SK-N-SH treated with all-trans-retinoic acid at 6 μM for 48 hours (cell line): ENCODE results near the gene ROBO2.

Source experiments
- ATAC-seq: fragments of 200-7000 bp; cut with Tn5 transposase; 3 replicates; pipeline ENCODE4 v1.9.1; 2020; ENCODE audit warnings: mild to moderate bottlenecking, moderate library complexity
- ARNTL ChIP-seq: fragments of 450-650 bp; formaldehyde crosslinking; IDR thresholded peaks from 2 replicates; pipeline ENCODE4 v1.5.0; 2020; ENCODE audit warnings: low read depth, mild to moderate bottlenecking, moderate library complexity, borderline replicate concordance
- CREB5 ChIP-seq: fragments of 250-450 bp; sonication (Bioruptor Pico); IDR thresholded peaks from 2 replicates; pipeline ENCODE4 v1.5.1; 2020; ENCODE audit warnings: low read depth, mild to moderate bottlenecking, moderate library complexity
- CSDC2 ChIP-seq: fragments of 250-450 bp; sonication (Bioruptor Pico); IDR thresholded peaks from 2 replicates; pipeline ENCODE4 v1.5.0; 2020; ENCODE audit warnings: mild to moderate bottlenecking, moderate library complexity
- CSRNP3 ChIP-seq: fragments of 250-450 bp; sonication (Bioruptor Pico); IDR thresholded peaks from 2 replicates; pipeline ENCODE4 v1.5.1; 2021; ENCODE audit warnings: mild to moderate bottlenecking, moderate library complexity
- ESRRG ChIP-seq: fragments of 250-450 bp; sonication (Bioruptor Pico); IDR thresholded peaks from 2 replicates; pipeline ENCODE4 v1.6.1; 2021; ENCODE audit warnings: mild to moderate bottlenecking
- GLIS3 ChIP-seq: fragments of 250-450 bp; sonication (Bioruptor Pico); IDR thresholded peaks from 2 replicates; pipeline ENCODE4 v1.5.0; 2020; ENCODE audit warnings: mild to moderate bottlenecking, moderate library complexity
- ISL1 ChIP-seq: fragments of 250-450 bp; sonication (Bioruptor Pico); IDR thresholded peaks from 2 replicates; pipeline ENCODE4 v2.1.2; 2022; ENCODE audit warnings: mild to moderate bottlenecking, moderate library complexity
- OSR1 ChIP-seq: fragments of 250-450 bp; sonication (Bioruptor Pico); IDR thresholded peaks from 2 replicates; pipeline ENCODE4 v1.8.0; 2022; ENCODE audit warnings: moderate library complexity, mild to moderate bottlenecking, inconsistent platforms
- PATZ1 ChIP-seq: fragments of 250-450 bp; sonication (Bioruptor Pico); IDR thresholded peaks from 2 replicates; pipeline ENCODE4 v1.8.0; 2020; ENCODE audit warnings: mild to moderate bottlenecking, moderate library complexity, borderline replicate concordance
- POU6F1 ChIP-seq: fragments of 250-450 bp; sonication (Bioruptor Pico); IDR thresholded peaks from 2 replicates; pipeline ENCODE4 v1.8.0; 2021; ENCODE audit warnings: low read depth, mild to moderate bottlenecking, moderate library complexity, borderline replicate concordance
- PPARA ChIP-seq: fragments of 250-450 bp; sonication (Bioruptor Pico); IDR thresholded peaks from 2 replicates; pipeline ENCODE4 v1.5.0; 2020; ENCODE audit warnings: mild to moderate bottlenecking, borderline replicate concordance
- RARB ChIP-seq: fragments of 250-450 bp; sonication (Bioruptor Pico); IDR thresholded peaks from 2 replicates; pipeline ENCODE4 v1.8.0; 2021; ENCODE audit warnings: mild to moderate bottlenecking, moderate library complexity
- SNAI2 ChIP-seq: fragments of 250-450 bp; sonication (Bioruptor Pico); IDR thresholded peaks from 2 replicates; pipeline ENCODE4 v1.5.0; 2020; ENCODE audit warnings: mild to moderate bottlenecking, moderate library complexity
- TCF4 ChIP-seq: fragments of 250-450 bp; sonication (Bioruptor Pico); IDR thresholded peaks from 2 replicates; pipeline ENCODE4 v1.8.0; 2021; ENCODE audit warnings: mild to moderate bottlenecking, moderate library complexity, borderline replicate concordance
- TOX ChIP-seq: fragments of 250-450 bp; sonication (Bioruptor Pico); IDR thresholded peaks from 2 replicates; pipeline ENCODE4 v1.8.0; 2021; ENCODE audit warnings: mild to moderate bottlenecking, moderate library complexity, borderline replicate concordance
- TSHZ2 ChIP-seq: fragments of 250-450 bp; sonication (Bioruptor Pico); IDR thresholded peaks from 2 replicates; pipeline ENCODE4 v1.5.0; 2020; ENCODE audit warnings: mild to moderate bottlenecking, moderate library complexity
- ZC3H10 ChIP-seq: fragments of 250-450 bp; sonication (Bioruptor Pico); IDR thresholded peaks from 2 replicates; pipeline ENCODE4 v1.5.1; 2021; ENCODE audit warnings: mild to moderate bottlenecking, moderate library complexity
- ZFP3 ChIP-seq: fragments of 250-450 bp; sonication (Bioruptor Pico); IDR thresholded peaks from 2 replicates; pipeline ENCODE4 v1.5.0; 2020; ENCODE audit warnings: mild to moderate bottlenecking, moderate library complexity
- ZFP30 ChIP-seq: fragments of 450-650 bp; formaldehyde crosslinking; IDR thresholded peaks from 2 replicates; pipeline ENCODE4 v1.5.0; 2022; ENCODE audit warnings: mild to moderate bottlenecking, moderate library complexity
- ZNF565 ChIP-seq: fragments of 450-650 bp; formaldehyde crosslinking; conservative IDR thresholded peaks from 2 replicates; pipeline ENCODE4 v1.5.0; 2020; ENCODE audit warnings: low read depth, mild to moderate bottlenecking, moderate library complexity
- ZNF70 ChIP-seq: fragments of 450-650 bp; formaldehyde crosslinking; IDR thresholded peaks from 2 replicates; pipeline ENCODE4 v1.5.0; 2020; ENCODE audit warnings: mild to moderate bottlenecking, moderate library complexity
- ZNF8 ChIP-seq: fragments of 450-650 bp; formaldehyde crosslinking; IDR thresholded peaks from 2 replicates; pipeline ENCODE4 v1.5.0; 2020; ENCODE audit warnings: mild to moderate bottlenecking, moderate library complexity

ROBO2 gene

GRCh38 chr3:77042343-77042742 lies 2.4 kb downstream of the ROBO2 start:
- TF ChIP-seq PATZ1 (CRISPR knock-in tag) (no peak), ZFP3 (CRISPR knock-in tag) (no peak), ZC3H10 (CRISPR knock-in tag) (no peak), ISL1 (CRISPR knock-in tag) (no peak), ZNF70 (CRISPR knock-in tag) (no peak), PPARA (CRISPR knock-in tag) (no peak), ESRRG (no peak), GLIS3 (CRISPR knock-in tag) (no peak), CREB5 (CRISPR knock-in tag) (no peak), OSR1 (CRISPR knock-in tag) (no peak), TCF4 (CRISPR knock-in tag) (no peak), TSHZ2 (CRISPR knock-in tag) (no peak), POU6F1 (CRISPR knock-in tag) (no peak), ZFP30 (CRISPR knock-in tag) (no peak), ZNF8 (no peak), SNAI2 (CRISPR knock-in tag) (no peak), TOX (CRISPR knock-in tag) (no peak)
- no peak for ATAC-seq

GRCh38 chr3:77042882-77043281 lies 3.0 kb downstream of the ROBO2 start:
- no peak for ATAC-seq
- no peak for TF ChIP-seq ZC3H10 (CRISPR knock-in tag)
- TF ChIP-seq ZNF70 (CRISPR knock-in tag), result no peak
- TF ChIP-seq TCF4 (CRISPR knock-in tag), result no peak
- no peak for TF ChIP-seq ARNTL (CRISPR knock-in tag)
- TF ChIP-seq CREB5 (CRISPR knock-in tag), result no peak
- TF ChIP-seq TOX (CRISPR knock-in tag), result no peak
- TF ChIP-seq ISL1 (CRISPR knock-in tag), result no peak
- no peak for TF ChIP-seq CSDC2 (CRISPR knock-in tag)
- TF ChIP-seq RARB, result no peak
- no peak for TF ChIP-seq CSRNP3 (CRISPR knock-in tag)
- no peak for TF ChIP-seq PATZ1 (CRISPR knock-in tag)
- TF ChIP-seq PPARA (CRISPR knock-in tag), result no peak
- no peak for TF ChIP-seq ZNF565 (CRISPR knock-in tag)
- TF ChIP-seq, all 23 proteins: peak for 0
